ACC112 (cell line): ENCODE data around the gene MYL4.
"Not testable (repeated sequence)": the region's sequence is repeated elsewhere in the genome, so short reads cannot be mapped to it uniquely, and the experiment has no call there.

ENCODE experiments used
- H2AFZ ChIP-seq: fragments of 200-600 bp; sonication (generic); one replicate; pipeline ENCODE4 v1.6.0; 2017; ENCODE audit warnings: antibody characterized with exemption, low read length; ENCODE audit not compliant: unreplicated experiment
- H3K27ac ChIP-seq: fragments of 200-600 bp; sonication (generic); 2 replicates; pipeline ENCODE4 v1.5.1; 2014; ENCODE audit warnings: low read depth, mild to moderate bottlenecking, antibody characterized with exemption, low read length, moderate library complexity
- H3K27me3 ChIP-seq: fragments of 200-600 bp; sonication (generic); 2 replicates; pipeline ENCODE4 v1.6.1; 2014; ENCODE audit warnings: mild to moderate bottlenecking, antibody characterized with exemption, low read length, moderate library complexity, mixed read lengths; ENCODE audit not compliant: insufficient read depth
- H3K36me3 ChIP-seq: fragments of 200-600 bp; sonication (generic); 2 replicates; pipeline ENCODE4 v1.6.1; 2016; ENCODE audit warnings: mild to moderate bottlenecking, antibody characterized with exemption, low read length, moderate library complexity, mixed read lengths; ENCODE audit not compliant: insufficient read depth
- H3K4me1 ChIP-seq: fragments of 200-600 bp; sonication (generic); one replicate; pipeline ENCODE4 v1.6.1; 2016; ENCODE audit warnings: low read length, mixed read lengths; ENCODE audit not compliant: insufficient read depth, unreplicated experiment, control insufficient read depth
- H3K4me3 ChIP-seq: fragments of 200-600 bp; sonication (generic); 2 replicates; pipeline ENCODE4 v1.5.1; 2014; ENCODE audit warnings: mild to moderate bottlenecking, low read depth, low read length
- H3K79me2 ChIP-seq: fragments of 200-600 bp; sonication (generic); one replicate; pipeline ENCODE4 v1.6.0; 2016; ENCODE audit warnings: low read length; ENCODE audit not compliant: control insufficient read depth, unreplicated experiment, insufficient read depth

Gene MYL4

GRCh38 chr17:47253541-47254402, 44.6 kb downstream of the MYL4 start, which contains the start of gene ITGB3:
Gene ITGB3, plus strand, starts transcription at chr17:47253827. Its CDS starts 35 bp downstream, at chr17:47253862.
- no peaks in the 10 kb centered on the region for H3K36me3 ChIP-seq
- H3K4me3 ChIP-seq, result peak within 1 kb of the TSS; percentile 95
- H3K27ac ChIP-seq, result peak within 1 kb of the TSS; percentile 71
- peaks cover 25% of the 10 kb centered on the region for H3K79me2 ChIP-seq
- H3K27me3 ChIP-seq, result no peaks in the 10 kb centered on the region
- H2AFZ ChIP-seq, result peak within 1 kb of the TSS; percentile 80
- peaks cover 26% of the 10 kb centered on the region for H3K4me1 ChIP-seq

GRCh38 chr17:47254403-47254943, 45.3 kb downstream of the MYL4 start:
- H3K4me1 ChIP-seq, result peaks cover 26% of the 10 kb centered on the region
- no peaks in the 10 kb centered on the region for H3K27me3 ChIP-seq
- H3K36me3 ChIP-seq, result no peaks in the 10 kb centered on the region
- H3K4me3 ChIP-seq, result peak overlapping the region; percentile 95
- H3K27ac ChIP-seq, result peak overlapping the region; percentile 71; the same call in 1 of the 2 replicates
- peaks cover 28% of the 10 kb centered on the region for H3K79me2 ChIP-seq
- peak overlapping the region; percentile 79 for H2AFZ ChIP-seq

- peak overlapping the region; percentile 41 for H3K4me3 ChIP-seq
- peak overlapping the region; percentile 85 for H3K27ac ChIP-seq
- no peaks in the 10 kb centered on the region for H3K36me3 ChIP-seq
Observed at GRCh38 chr17:47257651-47258339, 48.6 kb downstream of the MYL4 start.

GRCh38 chr17:47262586-47262985, 53.4 kb downstream of the MYL4 start:
- no peak overlapping the region for H3K27ac ChIP-seq

More at GRCh38 chr17:47257651-47258339, 48.6 kb downstream of the MYL4 start:
- H3K4me1 ChIP-seq, result peaks cover 26% of the 10 kb centered on the region
- no peaks in the 10 kb centered on the region for H3K27me3 ChIP-seq
- H3K79me2 ChIP-seq, result peaks cover 34% of the 10 kb centered on the region
- H2AFZ ChIP-seq, result peak overlapping the region; percentile 44

GRCh38 chr17:47264166-47264565, 55.0 kb downstream of the MYL4 start:
- H2AFZ ChIP-seq, result no peak overlapping the region
- H3K4me1 ChIP-seq, result peaks cover 41% of the 10 kb centered on the region
- H3K27me3 ChIP-seq, result no peaks in the 10 kb centered on the region
- no peak overlapping the region for H3K4me3 ChIP-seq
- peaks cover 10% of the 10 kb centered on the region for H3K79me2 ChIP-seq
- no peaks in the 10 kb centered on the region for H3K36me3 ChIP-seq
- H3K27ac ChIP-seq, result peak overlapping the region; percentile 99; the same call in 1 of the 2 replicates

More at GRCh38 chr17:47262586-47262985, 53.4 kb downstream of the MYL4 start:
- peaks cover 16% of the 10 kb centered on the region for H3K79me2 ChIP-seq
- H3K4me3 ChIP-seq, result no peak overlapping the region
- H2AFZ ChIP-seq, result no peak overlapping the region
- H3K4me1 ChIP-seq, result peaks cover 42% of the 10 kb centered on the region
- no peaks in the 10 kb centered on the region for H3K36me3 ChIP-seq
- no peaks in the 10 kb centered on the region for H3K27me3 ChIP-seq

- no peak overlapping the region for H2AFZ ChIP-seq
- H3K36me3 ChIP-seq, result no peaks in the 10 kb centered on the region
- peak overlapping the region; percentile 99 for H3K27ac ChIP-seq
- H3K27me3 ChIP-seq, result no peaks in the 10 kb centered on the region
- H3K4me3 ChIP-seq, result no peak overlapping the region
- H3K79me2 ChIP-seq, result peaks cover 8% of the 10 kb centered on the region
- peaks cover 41% of the 10 kb centered on the region for H3K4me1 ChIP-seq
Observed at GRCh38 chr17:47265983-47266541, 56.9 kb downstream of the MYL4 start.

GRCh38 chr17:47266782-47267181, 57.6 kb downstream of the MYL4 start:
- Histone ChIP-seq H3K4me1 (peaks cover 41% of the 10 kb centered on the region), H3K36me3 (no peaks in the 10 kb centered on the region), H3K27ac (peak overlapping the region; percentile 99)

GRCh38 chr17:47267354-47267828, 58.2 kb downstream of the MYL4 start:
- no peaks in the 10 kb centered on the region for H3K27me3 ChIP-seq
- no peaks in the 10 kb centered on the region for H3K36me3 ChIP-seq
- H2AFZ ChIP-seq, result no peak overlapping the region
- peaks cover 4% of the 10 kb centered on the region for H3K79me2 ChIP-seq
- no peak overlapping the region for H3K4me3 ChIP-seq
- peaks cover 41% of the 10 kb centered on the region for H3K4me1 ChIP-seq
- H3K27ac ChIP-seq, result peak overlapping the region; percentile 99

More at GRCh38 chr17:47266782-47267181, 57.6 kb downstream of the MYL4 start:
- H2AFZ ChIP-seq, result no peak overlapping the region
- peaks cover 8% of the 10 kb centered on the region for H3K79me2 ChIP-seq
- no peaks in the 10 kb centered on the region for H3K27me3 ChIP-seq
- H3K4me3 ChIP-seq, result no peak overlapping the region

- H3K4me1 ChIP-seq, result peaks cover 41% of the 10 kb centered on the region
- H3K79me2 ChIP-seq, H3K4me3 ChIP-seq, H2AFZ ChIP-seq, H3K36me3 ChIP-seq, H3K27me3 ChIP-seq: not testable (repeated sequence)
- peak overlapping the region; percentile 99; the same call in 1 of the 2 replicates for H3K27ac ChIP-seq
Observed at GRCh38 chr17:47268964-47269363, 59.8 kb downstream of the MYL4 start.

- H2AFZ ChIP-seq, H3K4me3 ChIP-seq, H3K79me2 ChIP-seq, H3K27me3 ChIP-seq, H3K27ac ChIP-seq, H3K36me3 ChIP-seq: not testable (repeated sequence)
- H3K4me1 ChIP-seq, result peaks cover 39% of the 10 kb centered on the region
Observed at GRCh38 chr17:47269561-47270280, 60.6 kb downstream of the MYL4 start.
